ENCODE data around the gene IL10. TPM values are rescaled to one million over a fixed set of nuclear protein-coding genes. Genes with fewer than 3 reads are reported as not detected.
A peak's percentile ranks its signal among the peaks of the same experiment; 100 is the strongest.

Gene IL10
- total RNA-seq, 6 donors from 2014 or later = 0.55 to 5.2 (median 3.3) TPM

GRCh38 chr1:206753141-206753540 lies 19.2 kb downstream of the IL10 start:
- Histone ChIP-seq H3K4me1 (no peaks in the 10 kb centered on the region), H3K4me3 (no peak overlapping the region), H3K27ac (no peak overlapping the region), H3K36me3 (no peaks in the 10 kb centered on the region), H3K9me3 (no peaks in the 10 kb centered on the region), H3K27me3 (no peaks in the 10 kb centered on the region)
- TF ChIP-seq EP300 (IDR thresholded peaks at IDR 0.05) = no peak
- ATAC-seq (ENCODE audit: low FRiP score in 2 of 2) = peak in 1 of 2 donors; percentile 41
- no peak for DNase-seq
- 93 to 94% methylated on average over 3 of the region's 3 CpGs for WGBS, 2 donors

GRCh38 chr1:206752481-206752880 lies 19.8 kb downstream of the IL10 start:
- no peaks in the 10 kb centered on the region for H3K36me3 ChIP-seq
- 86 to 96% methylated on average over 2 of the region's 2 CpGs for WGBS, 2 donors
- no peak for DNase-seq
- H3K27ac ChIP-seq = no peak overlapping the region
- no peaks in the 10 kb centered on the region for H3K9me3 ChIP-seq
- H3K4me1 ChIP-seq = no peaks in the 10 kb centered on the region
- TF ChIP-seq POLR2A (IDR thresholded peaks at IDR 0.05) (no peak), POLR2AphosphoS5 (IDR thresholded peaks at IDR 0.05) (no peak)
- ATAC-seq (ENCODE audit: low FRiP score in 2 of 2) = no peak
- H3K27me3 ChIP-seq = no peaks in the 10 kb centered on the region
- no peak overlapping the region for H3K4me3 ChIP-seq

GRCh38 chr1:206751891-206752290 lies 20.4 kb downstream of the IL10 start:
- no peak overlapping the region for H3K4me3 ChIP-seq
- no peaks in the 10 kb centered on the region for H3K4me1 ChIP-seq
- H3K9me3 ChIP-seq = no peaks in the 10 kb centered on the region
- H3K27ac ChIP-seq = no peak overlapping the region
- ATAC-seq (ENCODE audit: low FRiP score in 2 of 2) (no peak), DNase-seq (no peak)
- no peaks in the 10 kb centered on the region for H3K36me3 ChIP-seq
- H3K27me3 ChIP-seq = no peaks in the 10 kb centered on the region
- TF ChIP-seq EP300 (IDR thresholded peaks at IDR 0.05) = no peak
- TF ChIP-seq POLR2A (IDR thresholded peaks at IDR 0.05) = no peak
- TF ChIP-seq CTCF (IDR thresholded peaks at IDR 0.05) = no peak
- TF ChIP-seq POLR2AphosphoS5 (IDR thresholded peaks at IDR 0.05) = no peak
- 52 to 67% methylated on average over 5 of the region's 5 CpGs for WGBS, 2 donors

- no peak overlapping the region for H3K4me3 ChIP-seq
- H3K36me3 ChIP-seq = no peaks in the 10 kb centered on the region
- ATAC-seq (ENCODE audit: low FRiP score in 2 of 2) (no peak), DNase-seq (no peak)
- H3K27me3 ChIP-seq = no peaks in the 10 kb centered on the region
- no peak overlapping the region for H3K27ac ChIP-seq
- 71 to 76% methylated on average over 3 of the region's 3 CpGs for WGBS, 2 donors
- H3K9me3 ChIP-seq = no peaks in the 10 kb centered on the region
- no peaks in the 10 kb centered on the region for H3K4me1 ChIP-seq
- TF ChIP-seq CTCF (IDR thresholded peaks at IDR 0.05) = no peak
- peak in 1 of 2 donors; percentile 46 for TF ChIP-seq POLR2AphosphoS5 (IDR thresholded peaks at IDR 0.05)
Measured at GRCh38 chr1:206748348-206749030, 23.8 kb downstream of the IL10 start.

GRCh38 chr1:206745301-206745700 lies 27.0 kb downstream of the IL10 start:
- DNase-seq (no peak), ATAC-seq (ENCODE audit: low FRiP score in 2 of 2) (no peak)
- Histone ChIP-seq H3K4me3 (no peak overlapping the region), H3K27me3 (no peaks in the 10 kb centered on the region), H3K9me3 (no peaks in the 10 kb centered on the region), H3K4me1 (no peaks in the 10 kb centered on the region), H3K27ac (no peak overlapping the region), H3K36me3 (no peaks in the 10 kb centered on the region)
- 88 to 100% methylated on average over 1 of the region's 1 CpG for WGBS, 2 donors
- TF ChIP-seq POLR2A (IDR thresholded peaks at IDR 0.05) (no peak), EP300 (IDR thresholded peaks at IDR 0.05) (no peak), POLR2AphosphoS5 (IDR thresholded peaks at IDR 0.05) (no peak), CTCF (IDR thresholded peaks at IDR 0.05) (no peak)

- no peak overlapping the region for H3K27ac ChIP-seq
- H3K4me3 ChIP-seq = no peak overlapping the region
- 67% methylated on average over 4 of the region's 4 CpGs for WGBS, 2 donors
- ATAC-seq (ENCODE audit: low FRiP score in 2 of 2) (peak; percentile 56 to 64), DNase-seq (no peak)
- H3K27me3 ChIP-seq = no peaks in the 10 kb centered on the region
- TF ChIP-seq POLR2A (IDR thresholded peaks at IDR 0.05) = no peak
- no peak for TF ChIP-seq POLR2AphosphoS5 (IDR thresholded peaks at IDR 0.05)
- TF ChIP-seq EP300 (IDR thresholded peaks at IDR 0.05) = no peak
- no peak for TF ChIP-seq CTCF (IDR thresholded peaks at IDR 0.05)
- no peaks in the 10 kb centered on the region for H3K9me3 ChIP-seq
- H3K36me3 ChIP-seq = no peaks in the 10 kb centered on the region
- no peaks in the 10 kb centered on the region for H3K4me1 ChIP-seq
Measured at GRCh38 chr1:206744683-206745082, 27.6 kb downstream of the IL10 start.

All from upper lobe of left lung (tissue), 6 donors.